K562 (cell line): ENCODE data around the gene GLMP. TPM values are rescaled to one million over a fixed set of nuclear protein-coding genes. Genes with fewer than 3 reads are reported as not detected.

Experiments used
- CREB3L1 ChIP-seq: fragments of 450-650 bp; IDR thresholded peaks from 2 replicates; pipeline ENCODE4 v1.6.1; 2014; ENCODE audit warnings: low read depth, mild to moderate bottlenecking, moderate library complexity, borderline replicate concordance
- GABPA ChIP-seq: fragments of 200-800 bp; sonication (Bioruptor generic); conservative IDR thresholded peaks from 2 replicates; pipeline ENCODE4 v1.6.1; 2016; ENCODE audit warnings: low read depth, missing genetic modification characterization, missing compliant biosample characterization
- NFIC ChIP-seq: fragments of 450-650 bp; IDR thresholded peaks from 2 replicates; pipeline ENCODE4 v1.6.1; 2017; ENCODE audit warnings: mild to moderate bottlenecking, inconsistent platforms
- ZBTB5 ChIP-seq: fragments of 450-650 bp; IDR thresholded peaks from 2 replicates; pipeline ENCODE4 v1.6.1; 2017; ENCODE audit warnings: antibody characterized with exemption
- ZKSCAN8 ChIP-seq: fragments of 200-800 bp; sonication (Bioruptor generic); IDR thresholded peaks from 2 replicates; pipeline ENCODE4 v1.6.1; 2016; ENCODE audit warnings: missing genetic modification characterization, missing compliant biosample characterization
- ZNF398 ChIP-seq: fragments of 250-450 bp; sonication (Bioruptor Pico); IDR thresholded peaks from 2 replicates; pipeline ENCODE4 v1.8.0; 2021; ENCODE audit warnings: moderate library complexity, mild to moderate bottlenecking, inconsistent platforms
- ZNF609 ChIP-seq: sonication (generic); formaldehyde crosslinking; IDR thresholded peaks from 2 replicates; pipeline ENCODE4 v1.8.1; 2023; ENCODE audit warnings: missing genetic modification reagents, mild to moderate bottlenecking, borderline replicate concordance
- ZNF75A ChIP-seq: fragments of 450-650 bp; formaldehyde crosslinking; IDR thresholded peaks from 2 replicates; pipeline ENCODE4 v1.4.0; 2020; ENCODE audit warnings: mild to moderate bottlenecking
- polyA plus RNA-seq, 8 experiments: library from polyadenylated mRNA; depleted of rRNA in 4 of 8; stranded (reverse) in 5 of 8; unstranded in 3 of 8; fragments of >200 nt; fragmentation: Nextera tagmentation in 2 of 8; fragmentation: Illumina TruSeq in 1 of 8; extraction: Ambion mirVana in 2 of 8; extraction: Trizol in 1 of 8; gene quantifications; 2 replicates each; pipeline versions ENCODE4 v1.2.1 to v1.2.3, GENCODE V29; 2011 to 2014; ENCODE audit warnings: inconsistent platforms in 1 of 8, missing spikeins in 1 of 8
- total RNA-seq, 7 experiments: library from RNA; depleted of rRNA in 6 of 7; stranded (reverse); fragments of >200 nt in 6 of 7; fragmentation: Illumina TruSeq in 2 of 7; extraction: Trizol in 2 of 7; gene quantifications; 2 replicates each; pipeline versions ENCODE4 v1.2.1 to v1.2.3, GENCODE V29; 2011 to 2021; ENCODE audit warnings: low replicate concordance in 1 of 7
- TF ChIP-seq, protein P1 (sequence below), 3 experiments: fragments of 200-800 bp in 1 of 3; sonication (Bioruptor generic) in 1 of 3; sonication (generic) in 1 of 3; formaldehyde crosslinking in 1 of 3; IDR thresholded peaks; 2 replicates each; pipeline versions ENCODE4 v1.6.1 to v1.8.0; 2016 to 2022; ENCODE audit warnings: mild to moderate bottlenecking in 2 of 3, missing compliant biosample characterization in 2 of 3, missing genetic modification characterization in 2 of 3, missing genetic modification reagents in 1 of 3
- TF ChIP-seq, protein P2 (sequence below), 2 experiments: fragments of 450-650 bp; IDR thresholded peaks; 2 replicates each; pipeline ENCODE4 v1.6.1; 2016

Gene GLMP
- total and polyA plus RNA-seq, 9 of the 15 experiments (the other 6 are each of a cell fraction or from before 2014, with no cell fraction given) = 8.3 to 28.2 (median 22.4) TPM

DNA sequence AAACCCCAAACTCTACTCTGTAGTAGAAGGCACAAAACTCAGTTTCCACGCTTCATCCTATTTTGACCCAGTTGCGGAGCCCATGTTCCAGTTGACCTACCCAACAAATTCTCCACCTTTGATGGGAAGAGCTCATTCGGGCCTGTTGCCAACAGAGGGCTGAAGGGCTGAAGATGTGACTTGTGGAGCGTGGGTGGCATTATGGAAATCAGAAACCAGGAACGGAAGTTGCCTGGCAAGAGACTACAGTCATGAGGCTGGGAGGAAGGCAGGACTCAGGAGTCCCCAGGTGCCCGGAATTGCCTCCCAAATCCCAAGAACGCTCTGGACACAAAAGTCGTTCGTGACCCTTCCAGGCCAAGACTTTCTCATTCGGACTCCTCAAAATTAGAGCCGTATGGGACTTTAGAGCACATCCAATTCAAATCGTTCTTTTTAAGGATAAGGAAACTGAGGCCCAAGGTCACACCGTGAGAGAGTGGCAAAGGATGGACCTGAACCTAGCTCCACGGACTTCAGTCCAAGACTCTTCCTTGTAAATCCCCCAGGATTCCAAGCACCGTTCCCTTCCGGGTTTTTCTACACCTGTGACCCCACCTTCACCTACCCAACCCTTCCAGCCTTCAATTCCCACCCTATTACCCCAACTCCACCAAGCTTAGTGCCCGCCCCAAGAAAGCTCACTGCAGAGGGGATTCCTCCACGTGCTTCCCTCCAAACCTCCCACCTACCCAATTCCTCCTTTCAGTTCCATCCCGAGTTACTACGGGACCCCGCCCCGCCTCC is 13.6 kb downstream of the GLMP start (continued):
- TF ChIP-seq, protein P1, sequence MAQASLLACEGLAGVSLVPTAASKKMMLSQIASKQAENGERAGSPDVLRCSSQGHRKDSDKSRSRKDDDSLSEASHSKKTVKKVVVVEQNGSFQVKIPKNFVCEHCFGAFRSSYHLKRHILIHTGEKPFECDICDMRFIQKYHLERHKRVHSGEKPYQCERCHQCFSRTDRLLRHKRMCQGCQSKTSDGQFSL (CRISPR knock-in tag; IDR thresholded peaks at IDR 0.05) = no peak
- TF ChIP-seq, protein P1 (tag; IDR thresholded peaks at IDR 0.05) = no peak
- no peak for TF ChIP-seq ZNF398 (CRISPR knock-in tag)
- no peak for TF ChIP-seq ZNF75A (CRISPR knock-in tag)
- TF ChIP-seq GABPA (tag) = no peak
- no peak for TF ChIP-seq ZBTB5
- peak; percentile 71 for TF ChIP-seq NFIC
- TF ChIP-seq, protein P2, sequence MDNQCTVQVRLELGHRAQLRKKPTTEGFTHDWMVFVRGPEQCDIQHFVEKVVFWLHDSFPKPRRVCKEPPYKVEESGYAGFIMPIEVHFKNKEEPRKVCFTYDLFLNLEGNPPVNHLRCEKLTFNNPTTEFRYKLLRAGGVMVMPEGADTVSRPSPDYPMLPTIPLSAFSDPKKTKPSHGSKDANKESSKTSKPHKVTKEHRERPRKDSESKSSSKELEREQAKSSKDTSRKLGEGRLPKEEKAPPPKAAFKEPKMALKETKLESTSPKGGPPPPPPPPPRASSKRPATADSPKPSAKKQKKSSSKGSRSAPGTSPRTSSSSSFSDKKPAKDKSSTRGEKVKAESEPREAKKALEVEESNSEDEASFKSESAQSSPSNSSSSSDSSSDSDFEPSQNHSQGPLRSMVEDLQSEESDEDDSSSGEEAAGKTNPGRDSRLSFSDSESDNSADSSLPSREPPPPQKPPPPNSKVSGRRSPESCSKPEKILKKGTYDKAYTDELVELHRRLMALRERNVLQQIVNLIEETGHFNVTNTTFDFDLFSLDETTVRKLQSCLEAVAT (IDR thresholded peaks at IDR 0.05) = 0 out of 4 replicates have a peak, but pooled peaks of 1 of the 2 experiments have one; percentile 21
- no peak for TF ChIP-seq CREB3L1
- TF ChIP-seq ZKSCAN8 = no peak
- no peak for TF ChIP-seq ZNF609 (CRISPR knock-in tag)
